Measurements from ENCODE around the gene CFAP45. TPM values are rescaled to one million over a fixed set of nuclear protein-coding genes. Genes with fewer than 3 reads are reported as not detected.

CFAP45 gene
- total RNA-seq, 2 experiments from 2014 or later = 1.3 to 1.4 TPM

DNA sequence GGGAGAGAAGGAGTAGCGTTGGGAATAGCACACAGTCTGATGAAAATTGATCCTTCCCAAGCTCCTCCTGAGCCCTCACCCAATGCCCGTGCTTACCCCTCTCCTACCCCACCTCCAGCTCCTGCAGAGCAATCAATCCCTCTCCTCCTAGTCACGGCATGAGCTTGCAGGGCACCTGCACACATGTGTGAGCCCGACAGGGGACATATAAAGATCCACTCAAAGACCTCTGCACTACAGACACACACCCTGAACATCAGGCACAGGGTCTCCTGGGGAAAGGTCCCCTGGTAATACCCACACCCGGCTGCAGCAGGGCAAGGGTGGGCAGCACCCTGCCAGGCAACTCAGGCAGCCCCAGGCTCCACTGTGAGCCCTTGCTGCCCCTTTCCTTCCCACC, 37.9 kb downstream of the CFAP45 start:
- ATAC-seq = no peak
- ChIA-PET CTCF (interaction anchor here (1.2 kb wide), 1 partner anchor 29 kb away, joined by 4 read pairs; no protein-coding TSS in a partner anchor), POLR2A (interaction anchor here (0.6 kb wide), 1 partner anchor 49 kb away, joined by 3 read pairs; no protein-coding TSS in a partner anchor)
- Mint-ChIP-seq H3K27me3 (no peaks in the 10 kb centered on the region), H3K36me3 (ENCODE audit: low read depth) (no peaks in the 10 kb centered on the region), H3K27ac (no peak overlapping the region), H3K9me3 (no peaks in the 10 kb centered on the region), H3K4me3 (no peak overlapping the region), H3K4me1 (ENCODE audit: low read depth) (peaks cover 9% of the 10 kb centered on the region)
- no peak for DNase-seq
- intact Hi-C loops (cut with micrococcal nuclease) = no loop called here
- TF ChIP-seq, protein P1, sequence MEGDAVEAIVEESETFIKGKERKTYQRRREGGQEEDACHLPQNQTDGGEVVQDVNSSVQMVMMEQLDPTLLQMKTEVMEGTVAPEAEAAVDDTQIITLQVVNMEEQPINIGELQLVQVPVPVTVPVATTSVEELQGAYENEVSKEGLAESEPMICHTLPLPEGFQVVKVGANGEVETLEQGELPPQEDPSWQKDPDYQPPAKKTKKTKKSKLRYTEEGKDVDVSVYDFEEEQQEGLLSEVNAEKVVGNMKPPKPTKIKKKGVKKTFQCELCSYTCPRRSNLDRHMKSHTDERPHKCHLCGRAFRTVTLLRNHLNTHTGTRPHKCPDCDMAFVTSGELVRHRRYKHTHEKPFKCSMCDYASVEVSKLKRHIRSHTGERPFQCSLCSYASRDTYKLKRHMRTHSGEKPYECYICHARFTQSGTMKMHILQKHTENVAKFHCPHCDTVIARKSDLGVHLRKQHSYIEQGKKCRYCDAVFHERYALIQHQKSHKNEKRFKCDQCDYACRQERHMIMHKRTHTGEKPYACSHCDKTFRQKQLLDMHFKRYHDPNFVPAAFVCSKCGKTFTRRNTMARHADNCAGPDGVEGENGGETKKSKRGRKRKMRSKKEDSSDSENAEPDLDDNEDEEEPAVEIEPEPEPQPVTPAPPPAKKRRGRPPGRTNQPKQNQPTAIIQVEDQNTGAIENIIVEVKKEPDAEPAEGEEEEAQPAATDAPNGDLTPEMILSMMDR (IDR thresholded peaks at IDR 0.05) = no peak

DNA sequence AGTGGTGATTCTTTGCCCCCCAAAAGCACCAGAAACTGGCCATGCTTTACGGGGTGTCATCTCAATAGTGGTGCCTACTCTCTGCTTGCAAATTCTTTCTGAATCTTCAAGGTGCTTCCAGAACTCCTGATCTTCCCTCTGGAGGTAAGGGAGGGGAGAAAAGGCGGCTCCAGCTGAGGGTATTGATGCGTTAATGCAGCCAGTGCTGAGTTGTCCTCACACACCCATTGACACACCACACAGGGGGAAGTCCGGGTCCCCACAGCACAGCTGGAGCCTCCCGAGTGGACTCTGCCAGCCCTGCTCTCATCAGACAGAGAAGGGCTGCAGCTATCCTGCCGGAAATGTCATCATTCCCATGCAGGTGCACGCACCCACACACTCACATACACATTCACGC, 38.7 kb downstream of the CFAP45 start:
- H3K4me3 Mint-ChIP-seq = no peak overlapping the region
- no peaks in the 10 kb centered on the region for H3K27me3 Mint-ChIP-seq
- CTCF ChIA-PET = interaction anchor here (1.2 kb wide), 1 partner anchor 30 kb away, joined by 4 read pairs; no protein-coding TSS in a partner anchor
- no peak for ATAC-seq
- TF ChIP-seq, protein P1 (IDR thresholded peaks at IDR 0.05) = no peak
- peaks cover 4% of the 10 kb centered on the region for H3K4me1 Mint-ChIP-seq (ENCODE audit: low read depth)
- no peaks in the 10 kb centered on the region for H3K36me3 Mint-ChIP-seq (ENCODE audit: low read depth)
- no peaks in the 10 kb centered on the region for H3K9me3 Mint-ChIP-seq
- intact Hi-C loops (cut with micrococcal nuclease) = no loop called here
- POLR2A ChIA-PET = no interaction called here
- H3K27ac Mint-ChIP-seq = no peak overlapping the region
- DNase-seq = no peak

DNA sequence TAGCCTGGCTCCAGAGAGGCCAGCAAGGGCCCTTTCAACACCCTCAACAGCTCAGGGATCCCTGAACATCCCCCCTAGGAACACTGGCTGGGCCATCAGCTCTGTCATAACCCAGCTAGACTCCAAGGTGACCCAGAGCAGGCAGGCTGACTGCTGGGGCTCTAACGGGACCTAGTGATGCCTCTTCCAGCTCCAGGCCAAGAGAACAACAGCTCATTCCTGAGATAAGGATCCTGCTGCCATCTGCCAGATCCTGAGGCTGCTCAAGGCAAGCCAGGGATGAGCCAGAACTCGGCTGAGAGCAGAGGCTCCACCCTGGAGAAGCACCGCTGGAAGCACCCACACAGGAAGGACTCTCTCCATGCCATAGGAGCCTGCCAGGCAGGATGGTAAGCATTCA, 39.5 kb downstream of the CFAP45 start:
- DNase-seq (no peak), ATAC-seq (no peak)
- H3K9me3 Mint-ChIP-seq = no peaks in the 10 kb centered on the region
- H3K27me3 Mint-ChIP-seq = no peaks in the 10 kb centered on the region
- H3K4me1 Mint-ChIP-seq (ENCODE audit: low read depth) = peaks cover 2% of the 10 kb centered on the region
- H3K4me3 Mint-ChIP-seq = no peak overlapping the region
- ChIA-PET CTCF (no interaction called here), POLR2A (interaction anchor here (1.3 kb wide), 1 partner anchor 10 kb away, joined by 4 read pairs; no protein-coding TSS in a partner anchor)
- TF ChIP-seq, protein P1 (IDR thresholded peaks at IDR 0.05) = no peak
- H3K27ac Mint-ChIP-seq = no peak overlapping the region
- H3K36me3 Mint-ChIP-seq (ENCODE audit: low read depth) = no peaks in the 10 kb centered on the region
- intact Hi-C loops (cut with micrococcal nuclease) = no loop called here

DNA sequence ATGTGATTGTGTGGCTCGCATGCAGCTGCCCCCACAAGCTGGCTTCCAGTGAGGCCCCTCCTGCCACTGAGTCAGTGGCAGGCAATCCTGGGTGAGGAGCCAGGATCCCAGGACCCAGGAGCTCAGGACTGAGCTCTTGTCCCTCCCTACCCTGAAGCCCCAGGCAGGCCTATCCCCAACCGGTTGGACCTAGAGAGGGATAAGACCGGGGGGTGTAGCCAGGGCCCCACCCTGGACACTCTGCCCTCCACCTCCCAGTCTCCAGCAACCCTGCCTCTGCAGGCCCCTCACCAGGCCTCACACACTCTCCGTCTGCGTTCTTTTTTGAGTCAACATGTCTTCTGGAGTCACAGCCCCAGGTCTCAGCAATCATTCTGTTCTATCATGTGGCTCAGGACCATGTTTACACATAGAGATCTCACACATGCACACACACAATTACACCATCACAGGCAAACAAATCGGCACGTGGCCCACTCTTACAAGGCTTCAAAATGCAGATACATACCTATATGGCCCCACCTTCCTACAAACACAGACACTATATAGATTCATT, 40.1 kb downstream of the CFAP45 start:
- H3K4me3 Mint-ChIP-seq = no peak overlapping the region
- no peak overlapping the region for H3K27ac Mint-ChIP-seq
- H3K36me3 Mint-ChIP-seq (ENCODE audit: low read depth) = no peaks in the 10 kb centered on the region
- intact Hi-C loops (cut with micrococcal nuclease) = no loop called here
- ATAC-seq (no peak), DNase-seq (no peak)
- ChIA-PET CTCF (interaction anchor here (1.8 kb wide), 1 partner anchor 61 kb away, joined by 5 read pairs; no protein-coding TSS in a partner anchor), POLR2A (interaction anchor here (1.2 to 1.3 kb wide), 2 partner anchors 11 to 36 kb away, joined by 3 to 4 read pairs; no protein-coding TSS in a partner anchor)
- no peaks in the 10 kb centered on the region for H3K9me3 Mint-ChIP-seq
- no peaks in the 10 kb centered on the region for H3K27me3 Mint-ChIP-seq
- H3K4me1 Mint-ChIP-seq (ENCODE audit: low read depth) = peaks cover 7% of the 10 kb centered on the region
- TF ChIP-seq, protein P1 (IDR thresholded peaks at IDR 0.05) = no peak

DNA sequence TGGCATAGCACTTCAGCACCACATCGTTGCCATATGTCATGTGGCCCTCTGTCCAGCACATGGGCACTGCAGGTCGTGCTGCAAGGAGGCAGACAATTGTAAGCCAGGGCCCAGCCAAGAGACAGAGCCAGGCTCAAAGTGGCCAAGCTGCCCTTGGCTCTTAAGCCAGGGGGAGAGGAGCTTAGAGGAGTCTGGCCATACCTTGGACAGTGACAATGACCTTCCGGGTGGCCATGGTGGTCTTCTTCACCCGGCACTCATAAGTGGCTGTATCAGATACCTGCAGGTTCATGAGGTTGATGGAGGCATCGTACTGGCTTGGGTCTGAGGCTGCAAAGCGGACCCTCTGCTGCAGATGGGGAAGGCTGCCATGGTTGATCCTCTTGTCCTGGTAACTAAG, 42.1 kb downstream of the CFAP45 start:
- H3K36me3 Mint-ChIP-seq (ENCODE audit: low read depth) = no peaks in the 10 kb centered on the region
- TF ChIP-seq, protein P1 (IDR thresholded peaks at IDR 0.05) = no peak
- no peak overlapping the region for H3K4me3 Mint-ChIP-seq
- peaks cover 16% of the 10 kb centered on the region for H3K4me1 Mint-ChIP-seq (ENCODE audit: low read depth)
- ChIA-PET CTCF (interaction anchor here (1.8 kb wide), 1 partner anchor 59 kb away, joined by 5 read pairs; no protein-coding TSS in a partner anchor), POLR2A (no interaction called here)
- H3K27ac Mint-ChIP-seq = no peak overlapping the region
- DNase-seq = no peak
- H3K9me3 Mint-ChIP-seq = no peaks in the 10 kb centered on the region
- no peak for ATAC-seq
- H3K27me3 Mint-ChIP-seq = no peaks in the 10 kb centered on the region
- intact Hi-C loops (cut with micrococcal nuclease) = no loop called here

All from activated CD8-positive, alpha-beta T cell treated with anti-CD3 and anti-CD28 coated beads for 36 hours (primary cell).